GM12892 (cell line): ENCODE results near the gene HPGDS.

Experiments
- POLR2A ChIP-seq: IDR thresholded peaks from 2 replicates; pipeline ENCODE4 v1.6.1; 2011; ENCODE audit warnings: low read depth, low read length, control low read depth
- POLR2AphosphoS5 ChIP-seq: IDR thresholded peaks from 2 replicates; pipeline ENCODE4 v1.6.1; 2011; ENCODE audit warnings: low read depth, low read length, control low read depth
- TAF1 ChIP-seq: IDR thresholded peaks from 2 replicates; pipeline ENCODE4 v1.6.1; 2011; ENCODE audit warnings: low read depth, mild to moderate bottlenecking, control low read depth, low read length, borderline replicate concordance

GRCh38 chr4:94251094-94251493 is 91.5 kb downstream of the HPGDS start:
- TF ChIP-seq POLR2A (no peak), POLR2AphosphoS5 (no peak), TAF1 (no peak)
